A673 (cell line): ENCODE results near the gene HOXB3. TPM values are rescaled to one million over a fixed set of nuclear protein-coding genes. Genes with fewer than 3 reads are reported as not detected.

ENCODE experiments used
- Bru-seq: library from RNA; stranded (reverse); fragments of 400-500 nt; gene quantifications from one replicate; lab custom pipeline; 2021; lab: Mats Ljungman, UMichigan
- BruChase-seq, 2 experiments: library from RNA; stranded (reverse); fragments of 400-500 nt; gene quantifications; one replicate each; lab custom pipeline; 2021; lab: Mats Ljungman, UMichigan
- BruUV-seq: library from RNA; stranded (reverse); fragments of 400-500 nt; replicated peaks from 2 replicates; lab custom pipeline; 2021; lab: Mats Ljungman, UMichigan
- CTCF ChIA-PET: fragments of 300-600 bp; sonication (Branson Sonifier 250); formaldehyde crosslinking; loops from one replicate; lab custom pipeline; 2022; ENCODE audit warnings: antibody characterized with exemption; lab: Charles Lee
- POLR2A ChIA-PET: fragments of 300-600 bp; sonication (Branson Sonifier 250); formaldehyde crosslinking; loops from one replicate; lab custom pipeline; 2022; ENCODE audit warnings: antibody characterized with exemption; ENCODE audit not compliant: low non-redundant PET; lab: Charles Lee
- DNase-seq: peaks from one replicate; pipeline ENCODE4 v3.0.0-alpha.2; 2015; ENCODE audit warnings: low spot score
- H3K27ac ChIP-seq: fragments of 200-600 bp; sonication (generic); 2 replicates; pipeline ENCODE4 v1.5.1; 2016; ENCODE audit warnings: mixed run types, low read depth, mild to moderate bottlenecking, mixed read lengths, antibody characterized with exemption, low read length; ENCODE audit not compliant: poor library complexity, severe bottlenecking
- H3K27me3 ChIP-seq: fragments of 200-600 bp; sonication (generic); replicated peaks from 2 replicates; pipeline ENCODE4 v1.6.1; 2017; ENCODE audit warnings: mixed run types, low read depth, mild to moderate bottlenecking, mixed read lengths, antibody characterized with exemption, low read length; ENCODE audit not compliant: insufficient read depth, poor library complexity
- H3K36me3 ChIP-seq: fragments of 200-600 bp; sonication (generic); 2 replicates; pipeline ENCODE4 v1.6.1; 2016; ENCODE audit warnings: mixed run types, mild to moderate bottlenecking, mixed read lengths, antibody characterized with exemption, low read length; ENCODE audit not compliant: insufficient read depth, poor library complexity, severe bottlenecking
- H3K4me1 ChIP-seq: fragments of 200-600 bp; sonication (generic); 2 replicates; pipeline ENCODE4 v1.6.1; 2017; ENCODE audit warnings: mixed run types, mild to moderate bottlenecking, mixed read lengths, antibody characterized with exemption, low read length; ENCODE audit not compliant: insufficient read depth, poor library complexity, severe bottlenecking
- H3K4me3 ChIP-seq: fragments of 200-600 bp; sonication (generic); 2 replicates; pipeline ENCODE4 v1.5.1; 2016; ENCODE audit warnings: low read depth, mixed run types, mild to moderate bottlenecking, mixed read lengths, low read length; ENCODE audit not compliant: poor library complexity, severe bottlenecking
- H3K9me3 ChIP-seq: fragments of 200-600 bp; sonication (generic); 2 replicates; pipeline ENCODE4 v1.6.1; 2016; ENCODE audit warnings: mixed run types, low read depth, mild to moderate bottlenecking, mixed read lengths, antibody characterized with exemption, low read length; ENCODE audit not compliant: poor library complexity, severe bottlenecking
- CTCF ChIP-seq: fragments of 300-800, 200-600 bp; sonication (generic); conservative IDR thresholded peaks from 2 replicates; pipeline ENCODE4 v1.5.1; 2017; ENCODE audit warnings: low read depth, mild to moderate bottlenecking, antibody characterized with exemption, low read length, moderate library complexity, mixed read lengths
- EZH2 ChIP-seq: fragments of 200-600 bp; sonication (generic); IDR thresholded peaks from 2 replicates; pipeline ENCODE4 v1.6.1; 2017; ENCODE audit warnings: borderline replicate concordance, low read depth, mild to moderate bottlenecking, mixed read lengths, antibody characterized with exemption, low read length; ENCODE audit not compliant: poor library complexity, severe bottlenecking
- intact Hi-C: fragments of 100-400 bp; cut with micrococcal nuclease; formaldehyde crosslinking; loops from one replicate; pipeline ENCODE4 v1.10.0; 2022; ENCODE audit not compliant: unreplicated experiment
- long read RNA-seq: library from polyadenylated mRNA; stranded (forward); transcript quantifications from one replicate; pipeline ENCODE4 v2.0.0, GENCODE V29; 2022
- total RNA-seq: library from RNA; stranded (reverse); gene quantifications from 2 replicates; pipeline ENCODE4 v1.2.3, GENCODE V29; 2021

HOXB3 gene
- total RNA-seq: 40.7 and 46.1 TPM in 2 replicates
- percentile 78 among the genes with signal in this experiment for Bru-seq, nascent RNA
- percentile 88 among the genes with signal in this experiment for BruChase-seq, experiment 1, labeled RNA remaining after a 2-hour chase
- percentile 72 among the genes with signal in this experiment for BruChase-seq, experiment 2, labeled RNA remaining after a 6-hour chase
- long read RNA-seq, full-length matches to known transcripts: 8 of 38 reads
- long read RNA-seq, partial matches to known transcripts: 3 of 38 reads
- long read RNA-seq, other reads (novel, unspliced or antisense): 27 of 38 reads

GRCh38 chr17:48589831-48590606 lies at the start of gene HOXB3:
Gene HOXB3 (minus strand): TSS chr17:48590241. CDS start chr17:48552474, 37,767 bp downstream.
- H3K4me1 ChIP-seq: peaks cover 60% of the 10 kb centered on the region
- no peaks in the 10 kb centered on the region for H3K9me3 ChIP-seq
- ChIA-PET CTCF (no interaction called here), POLR2A (interaction anchor here (0.6 kb wide), 1 partner anchor 238 kb away, joined by 3 read pairs; no protein-coding TSS in a partner anchor)
- peaks cover 4% of the 10 kb centered on the region for H3K36me3 ChIP-seq
- H3K4me3 ChIP-seq: no peak within 1 kb of the TSS
- DNase-seq: no peak
- peak within 1 kb of the TSS; percentile 33 for H3K27ac ChIP-seq
- intact Hi-C loops: no loop called here
- no TSS peak for BruUV-seq
- no peak for TF ChIP-seq EZH2
- TF ChIP-seq CTCF: no peak
- no peaks in the 10 kb centered on the region for H3K27me3 ChIP-seq

GRCh38 chr17:48639136-48639535 lies 49.1 kb upstream of the HOXB3 start:
- no peak for DNase-seq
- Histone ChIP-seq H3K4me1 (no peaks in the 10 kb centered on the region), H3K36me3 (no peaks in the 10 kb centered on the region), H3K27me3 (peaks cover 22% of the 10 kb centered on the region), H3K27ac (no peak overlapping the region), H3K9me3 (no peaks in the 10 kb centered on the region), H3K4me3 (no peak overlapping the region)
- intact Hi-C loops: no loop called here
- ChIA-PET POLR2A (no interaction called here), CTCF (no interaction called here)
- no peak for TF ChIP-seq CTCF
- TF ChIP-seq EZH2: no peak
- no TSS peak for BruUV-seq

GRCh38 chr17:48637323-48638260 lies 47.6 kb upstream of the HOXB3 start:
- Histone ChIP-seq H3K27ac (no peak overlapping the region), H3K36me3 (no peaks in the 10 kb centered on the region), H3K27me3 (peaks cover 15% of the 10 kb centered on the region), H3K9me3 (no peaks in the 10 kb centered on the region), H3K4me3 (no peak overlapping the region), H3K4me1 (no peaks in the 10 kb centered on the region)
- ChIA-PET POLR2A (no interaction called here), CTCF (interaction anchor here (0.5 to 1.2 kb wide), 6 partner anchors 34 to 489 kb away, joined by 3 to 10 read pairs (median 4); no protein-coding TSS in a partner anchor)
- no peak for DNase-seq
- BruUV-seq: no TSS peak
- intact Hi-C loops: no loop called here
- TF ChIP-seq CTCF: no peak
- no peak for TF ChIP-seq EZH2
